Lower leg skin (tissue), 3 donors: ENCODE data around the gene HDAC4.

Source experiments
- POLR2A ChIP-seq, 2 donors: fragments of 450-650 bp; IDR thresholded peaks; one replicate each; pipeline ENCODE4 v1.6.1; 2016 to 2017; ENCODE audit warnings: antibody characterized with exemption in 2 of 2, mild to moderate bottlenecking in 1 of 2, moderate library complexity in 1 of 2
- TF ChIP-seq, protein P1 (sequence below), 3 donors: fragments of 450-650 bp; IDR thresholded peaks; one replicate each; pipeline ENCODE4 v1.5.1; 2016; ENCODE audit warnings: antibody characterized with exemption in 3 of 3, mild to moderate bottlenecking in 3 of 3, moderate library complexity in 2 of 3

DNA sequence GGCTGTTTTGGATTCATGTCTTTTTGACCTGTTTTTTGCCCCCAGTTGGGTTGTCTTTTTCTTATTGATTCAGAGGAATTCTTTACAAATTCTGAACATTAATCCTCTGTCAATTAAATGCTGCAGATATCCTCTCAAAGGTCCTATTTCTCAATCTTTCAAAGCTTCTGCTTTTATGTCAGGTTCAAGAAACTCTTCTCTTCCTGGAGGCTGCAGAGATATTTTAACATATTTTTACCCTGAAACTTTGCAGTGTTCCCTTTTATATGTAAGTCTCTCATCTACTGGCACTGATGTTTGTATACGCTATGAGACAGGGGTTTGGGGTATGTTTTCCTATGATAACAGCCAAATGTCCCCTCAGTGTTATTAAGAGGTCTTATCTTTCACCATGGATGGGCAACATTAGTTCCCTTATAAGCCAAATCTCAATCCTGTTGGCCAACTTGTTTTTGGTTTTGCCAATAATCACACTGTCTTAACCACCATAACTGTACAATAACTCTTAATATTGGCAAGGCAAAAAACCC lies 159.3 kb downstream of the HDAC4 start:
- TF ChIP-seq POLR2A (IDR thresholded peaks at IDR 0.05) = no peak
- TF ChIP-seq, protein P1, sequence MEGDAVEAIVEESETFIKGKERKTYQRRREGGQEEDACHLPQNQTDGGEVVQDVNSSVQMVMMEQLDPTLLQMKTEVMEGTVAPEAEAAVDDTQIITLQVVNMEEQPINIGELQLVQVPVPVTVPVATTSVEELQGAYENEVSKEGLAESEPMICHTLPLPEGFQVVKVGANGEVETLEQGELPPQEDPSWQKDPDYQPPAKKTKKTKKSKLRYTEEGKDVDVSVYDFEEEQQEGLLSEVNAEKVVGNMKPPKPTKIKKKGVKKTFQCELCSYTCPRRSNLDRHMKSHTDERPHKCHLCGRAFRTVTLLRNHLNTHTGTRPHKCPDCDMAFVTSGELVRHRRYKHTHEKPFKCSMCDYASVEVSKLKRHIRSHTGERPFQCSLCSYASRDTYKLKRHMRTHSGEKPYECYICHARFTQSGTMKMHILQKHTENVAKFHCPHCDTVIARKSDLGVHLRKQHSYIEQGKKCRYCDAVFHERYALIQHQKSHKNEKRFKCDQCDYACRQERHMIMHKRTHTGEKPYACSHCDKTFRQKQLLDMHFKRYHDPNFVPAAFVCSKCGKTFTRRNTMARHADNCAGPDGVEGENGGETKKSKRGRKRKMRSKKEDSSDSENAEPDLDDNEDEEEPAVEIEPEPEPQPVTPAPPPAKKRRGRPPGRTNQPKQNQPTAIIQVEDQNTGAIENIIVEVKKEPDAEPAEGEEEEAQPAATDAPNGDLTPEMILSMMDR (IDR thresholded peaks at IDR 0.05) = no peak
